A549 (cell line): ENCODE data around the gene CNIH3. TPM values are rescaled to one million over a fixed set of nuclear protein-coding genes. Genes with fewer than 3 reads are reported as not detected.

Experiments
- ATAC-seq, 2 experiments: fragments of 200-7000 bp in 1 of 2; fragments of >200 bp in 1 of 2; cut with Nextera tagmentation in 1 of 2; cut with Tn5 transposase in 1 of 2; 3 replicates each; pipeline versions ENCODE4 v1.8.0 to v1.9.1; 2018 to 2020; ENCODE audit warnings: mild to moderate bottlenecking in 1 of 2, moderate library complexity in 1 of 2
- CTCF ChIA-PET: fragments of 300-600 bp; sonication (Branson Sonifier 250); formaldehyde crosslinking; extraction: SDS; loops from one replicate; lab custom pipeline; 2021; ENCODE audit warnings: antibody characterized with exemption, inconsistent platforms; lab: Yijun Ruan, JAX
- POLR2A ChIA-PET: fragments of 350-600 bp; formaldehyde crosslinking; extraction: SDS; loops from one replicate; lab custom pipeline; 2021; ENCODE audit warnings: antibody characterized with exemption, inconsistent platforms; lab: Yijun Ruan, JAX
- DNase-seq, 2 experiments: peaks; one replicate each; pipeline versions ENCODE4 v3.0.0 to v3.0.0-alpha.2; 2011 to 2016; ENCODE audit warnings: low read depth in 1 of 2, low spot score in 1 of 2
- FAIRE-seq: peaks from 2 replicates; lab custom pipeline; 2011; peaks lifted over from hg19 to GRCh38; lab: Jason Lieb, UNC
- H3K27ac ChIP-seq, 2 experiments: fragments of >200 bp; sonication (Bioruptor Twin); formaldehyde crosslinking; 3 replicates each; pipeline ENCODE4 v1.5.1; 2016 to 2017
- H3K4me1 ChIP-seq: fragments of >200 bp; sonication (Bioruptor Twin); formaldehyde crosslinking; 3 replicates; pipeline ENCODE4 v1.6.1; 2016
- H3K4me2 ChIP-seq: fragments of >200 bp; sonication (Bioruptor Twin); formaldehyde crosslinking; 3 replicates; pipeline ENCODE4 v1.6.1; 2016
- H3K4me3 ChIP-seq: fragments of >200 bp; sonication (Bioruptor Twin); formaldehyde crosslinking; 3 replicates; pipeline ENCODE4 v1.5.1; 2016
- H3K9me3 ChIP-seq: fragments of >200 bp; sonication (Bioruptor Twin); formaldehyde crosslinking; 3 replicates; pipeline ENCODE4 v1.6.1; 2016
- BCL3 ChIP-seq: fragments of >200 bp; sonication (Bioruptor Twin); formaldehyde crosslinking; IDR thresholded peaks from 3 replicates; pipeline ENCODE4 v1.6.1; 2016
- BHLHE40 ChIP-seq: IDR thresholded peaks from 2 replicates; pipeline ENCODE4 v1.6.1; 2012; ENCODE audit warnings: low read depth, low read length, inconsistent platforms
- CBX2 ChIP-seq: fragments of 200-600 bp; sonication (generic); IDR thresholded peaks from 2 replicates; pipeline ENCODE4 v1.6.1; 2016; ENCODE audit warnings: low read depth, mild to moderate bottlenecking, borderline replicate concordance
- CEBPB ChIP-seq, 2 experiments: fragments of >200 bp in 1 of 2; sonication (Bioruptor Twin) in 1 of 2; formaldehyde crosslinking in 1 of 2; IDR thresholded peaks; 2 replicates each; pipeline ENCODE4 v1.6.1; 2012 to 2016
- CHD4 ChIP-seq: fragments of 200-600 bp; sonication (generic); IDR thresholded peaks from 2 replicates; pipeline ENCODE4 v1.6.1; 2016; ENCODE audit warnings: antibody characterized with exemption, mild to moderate bottlenecking, borderline replicate concordance
- E2F6 ChIP-seq: IDR thresholded peaks from 2 replicates; pipeline ENCODE4 v1.6.1; 2012; ENCODE audit warnings: low read depth, borderline replicate concordance
- ELK1 ChIP-seq: fragments of 150-350 bp; IDR thresholded peaks from 2 replicates; pipeline ENCODE4 v1.6.1; 2014; ENCODE audit warnings: low read depth, mild to moderate bottlenecking, low read length
- GATA3 ChIP-seq: IDR thresholded peaks from 2 replicates; pipeline ENCODE4 v1.6.1; 2012; ENCODE audit warnings: borderline replicate concordance
- HEYL ChIP-seq: fragments of 250-450 bp; sonication (Bioruptor Pico); IDR thresholded peaks from 2 replicates; pipeline ENCODE4 v1.8.0; 2021; ENCODE audit warnings: mild to moderate bottlenecking, moderate library complexity
- HMGXB4 ChIP-seq: fragments of 250-450 bp; sonication (Bioruptor Pico); IDR thresholded peaks from 2 replicates; pipeline ENCODE4 v1.5.0; 2021; ENCODE audit warnings: mild to moderate bottlenecking, moderate library complexity, borderline replicate concordance
- HOXA7 ChIP-seq: fragments of 250-450 bp; sonication (Bioruptor Pico); IDR thresholded peaks from 2 replicates; pipeline ENCODE4 v1.5.0; 2020; ENCODE audit warnings: mild to moderate bottlenecking, moderate library complexity
- JUN ChIP-seq, 2 experiments: fragments of >200 bp; sonication (Bioruptor Twin); formaldehyde crosslinking; IDR thresholded peaks; 2 replicates in 1 of 2; 3 replicates in 1 of 2; pipeline ENCODE4 v1.6.1; 2016 to 2017
- MAFK ChIP-seq: fragments of 450-650 bp; IDR thresholded peaks from 2 replicates; pipeline ENCODE4 v1.6.1; 2014; ENCODE audit not compliant: partially characterized antibody
- MAZ ChIP-seq: fragments of 150-350 bp; IDR thresholded peaks from 2 replicates; pipeline ENCODE4 v1.6.1; 2014; ENCODE audit warnings: antibody characterized with exemption, low read depth, low read length, borderline replicate concordance
- NR3C1 ChIP-seq: fragments of >200 bp; sonication (Bioruptor Twin); formaldehyde crosslinking; IDR thresholded peaks from 3 replicates; pipeline ENCODE4 v1.6.1; 2017
- RAD21 ChIP-seq, 2 experiments: fragments of >200 bp in 1 of 2; sonication (Bioruptor Twin) in 1 of 2; formaldehyde crosslinking in 1 of 2; IDR thresholded peaks in 1 of 2; conservative IDR thresholded peaks in 1 of 2; 2 replicates in 1 of 2; 3 replicates in 1 of 2; pipeline ENCODE4 v1.6.1; 2012 to 2018; ENCODE audit warnings: inconsistent platforms in 1 of 2
- RCOR1 ChIP-seq: fragments of 150-350 bp; IDR thresholded peaks from 2 replicates; pipeline ENCODE4 v1.6.1; 2014; ENCODE audit warnings: antibody characterized with exemption, low read length, low read depth
- RNF2 ChIP-seq: fragments of 200-600 bp; sonication (generic); IDR thresholded peaks from 2 replicates; pipeline ENCODE4 v1.6.1; 2016; ENCODE audit warnings: low read depth, mild to moderate bottlenecking, antibody characterized with exemption, moderate library complexity, borderline replicate concordance
- SMC3 ChIP-seq: fragments of >200 bp; sonication (Bioruptor Twin); formaldehyde crosslinking; IDR thresholded peaks from 3 replicates; pipeline ENCODE4 v1.6.1; 2018; ENCODE audit warnings: inconsistent platforms
- SREBF2 ChIP-seq: fragments of 450-650 bp; IDR thresholded peaks from 2 replicates; pipeline ENCODE4 v1.6.1; 2014; ENCODE audit warnings: mild to moderate bottlenecking, moderate library complexity
- WGBS: methylation state at CpG from one replicate; pipeline ENCODE4 v1.1.6; 2017; ENCODE audit errors: missing lambda C conversion rate; 5-methylcytosine and 5-hydroxymethylcytosine counted together
- polyA plus RNA-seq, 4 experiments: library from polyadenylated mRNA; depleted of rRNA in 3 of 4; stranded (reverse); fragments of >200 nt; fragmentation: RNase III in 1 of 4; extraction: RNeasy Plus Mini Kit Qiagen cat#74134 plus additional on column Dnase treatment in 1 of 4; gene quantifications; 2 replicates in 3 of 4; 3 replicates in 1 of 4; pipeline ENCODE4 v1.2.3, GENCODE V29; 2011 to 2017

The CNIH3 gene
- polyA plus RNA-seq, 2 of the 4 experiments (the other 2 are of a cell fraction): 0.61 to 0.85 TPM

GRCh38 chr1:224669403-224669802 is 53.3 kb downstream of the CNIH3 start (continued):
- TF ChIP-seq ELK1 (no peak), MAFK (no peak), BCL3 (no peak), CBX2 (no peak), CEBPB (IDR thresholded peaks at IDR 0.05) (no peak), GATA3 (no peak), SREBF2 (no peak)
- TF ChIP-seq, all 56 proteins: peak for 0

- no peaks in the 10 kb centered on the region for H3K9me3 ChIP-seq
- CTCF ChIA-PET: interaction anchor here (1.3 kb wide), 1 partner anchor 9 kb away, joined by 3 read pairs; no protein-coding TSS in a partner anchor
- no peak for ATAC-seq
- no peak overlapping the region for H3K4me3 ChIP-seq
- no peak for DNase-seq
- FAIRE-seq: no peak
- H3K4me1 ChIP-seq: no peaks in the 10 kb centered on the region
- H3K4me2 ChIP-seq: no peak overlapping the region
- H3K27ac ChIP-seq: no peak overlapping the region
- POLR2A ChIA-PET: no interaction called here
- 5% methylated on average over 1 of the region's 1 CpG for WGBS
- TF ChIP-seq RNF2: no peak
- TF ChIP-seq HOXA7 (CRISPR knock-in tag): no peak
- no peak for TF ChIP-seq RAD21 (conservative IDR thresholded peaks at IDR 0.05 in 1 of 2, IDR thresholded peaks at IDR 0.05 in 1 of 2)
- TF ChIP-seq CHD4: no peak
- TF ChIP-seq HMGXB4 (CRISPR knock-in tag): no peak
- no peak for TF ChIP-seq BHLHE40
- no peak for TF ChIP-seq RCOR1
- no peak for TF ChIP-seq E2F6
- TF ChIP-seq HEYL (CRISPR knock-in tag): no peak
- no peak for TF ChIP-seq NR3C1
- no peak for TF ChIP-seq SMC3
Observed at GRCh38 chr1:224670506-224670905, 54.4 kb downstream of the CNIH3 start.

- POLR2A ChIA-PET: no interaction called here
- no peak for ATAC-seq
Observed at GRCh38 chr1:224671076-224671475, 55.0 kb downstream of the CNIH3 start.

More at GRCh38 chr1:224671076-224671475, 55.0 kb downstream of the CNIH3 start:
- no peak overlapping the region for H3K4me3 ChIP-seq
- no peak overlapping the region for H3K4me2 ChIP-seq
- FAIRE-seq: no peak
- WGBS: 11% methylated on average over 1 of the region's 1 CpG
- CTCF ChIA-PET: no interaction called here
- TF ChIP-seq MAZ (no peak), JUN (IDR thresholded peaks at IDR 0.05) (no peak)
- DNase-seq: no peak
- H3K4me1 ChIP-seq: no peaks in the 10 kb centered on the region
- H3K9me3 ChIP-seq: no peaks in the 10 kb centered on the region
- no peak overlapping the region for H3K27ac ChIP-seq
